Lower leg skin (tissue), 3 donors: ENCODE measurements around the gene SEMA7A.

ENCODE experiments used
- POLR2A ChIP-seq, 2 donors: fragments of 450-650 bp; IDR thresholded peaks; one replicate each; pipeline ENCODE4 v1.6.1; 2016 to 2017; ENCODE audit warnings: antibody characterized with exemption in 2 of 2, mild to moderate bottlenecking in 1 of 2, moderate library complexity in 1 of 2
- TF ChIP-seq, protein P1 (sequence below), 3 donors: fragments of 450-650 bp; IDR thresholded peaks; one replicate each; pipeline ENCODE4 v1.5.1; 2016; ENCODE audit warnings: antibody characterized with exemption in 3 of 3, mild to moderate bottlenecking in 3 of 3, moderate library complexity in 2 of 3

DNA sequence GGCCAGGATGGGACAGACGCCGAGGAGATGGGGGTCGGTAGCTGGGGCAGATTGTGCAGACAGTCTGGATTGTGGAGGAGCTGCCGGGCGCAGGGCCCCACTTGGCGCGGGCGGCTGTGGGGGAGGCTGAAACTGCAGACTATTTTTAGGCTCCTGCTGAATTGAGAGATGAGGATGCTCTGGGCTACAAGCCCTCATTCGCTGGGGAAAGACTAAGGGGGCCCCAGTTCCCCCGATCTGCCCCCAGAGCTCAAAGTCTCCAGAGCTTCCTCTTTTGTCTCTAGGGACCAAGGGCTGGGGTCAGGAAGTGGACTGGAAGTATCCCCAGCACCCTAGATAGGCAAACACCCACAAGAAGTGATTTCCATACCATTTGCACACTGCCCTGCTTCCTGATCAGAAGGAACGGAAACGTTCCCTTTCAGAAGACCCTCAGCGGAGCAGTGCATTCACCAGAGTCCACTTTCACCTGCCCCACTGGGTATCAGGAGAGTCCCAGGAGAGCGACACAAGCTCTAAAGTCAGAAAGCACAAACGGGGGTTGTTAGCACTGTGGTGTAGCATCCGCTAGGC lies 29.7 kb downstream of the SEMA7A start:
- TF ChIP-seq, protein P1, sequence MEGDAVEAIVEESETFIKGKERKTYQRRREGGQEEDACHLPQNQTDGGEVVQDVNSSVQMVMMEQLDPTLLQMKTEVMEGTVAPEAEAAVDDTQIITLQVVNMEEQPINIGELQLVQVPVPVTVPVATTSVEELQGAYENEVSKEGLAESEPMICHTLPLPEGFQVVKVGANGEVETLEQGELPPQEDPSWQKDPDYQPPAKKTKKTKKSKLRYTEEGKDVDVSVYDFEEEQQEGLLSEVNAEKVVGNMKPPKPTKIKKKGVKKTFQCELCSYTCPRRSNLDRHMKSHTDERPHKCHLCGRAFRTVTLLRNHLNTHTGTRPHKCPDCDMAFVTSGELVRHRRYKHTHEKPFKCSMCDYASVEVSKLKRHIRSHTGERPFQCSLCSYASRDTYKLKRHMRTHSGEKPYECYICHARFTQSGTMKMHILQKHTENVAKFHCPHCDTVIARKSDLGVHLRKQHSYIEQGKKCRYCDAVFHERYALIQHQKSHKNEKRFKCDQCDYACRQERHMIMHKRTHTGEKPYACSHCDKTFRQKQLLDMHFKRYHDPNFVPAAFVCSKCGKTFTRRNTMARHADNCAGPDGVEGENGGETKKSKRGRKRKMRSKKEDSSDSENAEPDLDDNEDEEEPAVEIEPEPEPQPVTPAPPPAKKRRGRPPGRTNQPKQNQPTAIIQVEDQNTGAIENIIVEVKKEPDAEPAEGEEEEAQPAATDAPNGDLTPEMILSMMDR (IDR thresholded peaks at IDR 0.05), result no peak
- TF ChIP-seq POLR2A (IDR thresholded peaks at IDR 0.05), result no peak
